K562 (cell line): ENCODE data around the gene DELE1. TPM values are rescaled to one million over a fixed set of nuclear protein-coding genes. Genes with fewer than 3 reads are reported as not detected.
A peak's percentile ranks its signal among the peaks of the same experiment; 100 is the strongest.

ENCODE experiments used
- ATF1 ChIP-seq, 2 experiments: fragments of 450-650 bp in 1 of 2; IDR thresholded peaks; 2 replicates each; pipeline ENCODE4 v1.6.1; 2016; ENCODE audit warnings: missing compliant biosample characterization in 1 of 2, missing genetic modification characterization in 1 of 2
- CBX8 ChIP-seq: fragments of 200-600 bp; sonication (generic); IDR thresholded peaks from 2 replicates; pipeline ENCODE4 v1.6.1; 2012; ENCODE audit warnings: borderline replicate concordance, mixed run types, low read depth, mild to moderate bottlenecking, moderate library complexity, mixed read lengths, low read length, control low read depth, inconsistent platforms; ENCODE audit not compliant: poor library complexity, severe bottlenecking; ENCODE audit errors: extremely low read depth
- DPF2 ChIP-seq: fragments of 450-650 bp; IDR thresholded peaks from 2 replicates; pipeline ENCODE4 v1.6.1; 2016
- ERF ChIP-seq: fragments of 450-650 bp; formaldehyde crosslinking; IDR thresholded peaks from 2 replicates; pipeline ENCODE4 v1.4.0; 2020; ENCODE audit warnings: mild to moderate bottlenecking, mixed read lengths
- GABPA ChIP-seq: fragments of 200-800 bp; sonication (Bioruptor generic); conservative IDR thresholded peaks from 2 replicates; pipeline ENCODE4 v1.6.1; 2016; ENCODE audit warnings: low read depth, missing genetic modification characterization, missing compliant biosample characterization
- KLF13 ChIP-seq: fragments of 450-650 bp; IDR thresholded peaks from 2 replicates; pipeline ENCODE4 v1.6.1; 2016; ENCODE audit warnings: missing genetic modification characterization, low read depth, mild to moderate bottlenecking, missing compliant biosample characterization, moderate library complexity, borderline replicate concordance
- MCM5 ChIP-seq: fragments of 450-650 bp; IDR thresholded peaks from 2 replicates; pipeline ENCODE4 v1.6.1; 2016; ENCODE audit warnings: low read depth
- PHB2 ChIP-seq: fragments of 450-650 bp; IDR thresholded peaks from 2 replicates; pipeline ENCODE4 v1.6.1; 2017; ENCODE audit warnings: low read depth
- RBM15 ChIP-seq: fragments of 200-400 bp; formaldehyde crosslinking; IDR thresholded peaks from 2 replicates; pipeline ENCODE4 v1.6.1; 2018; ENCODE audit warnings: mild to moderate bottlenecking, low read length, moderate library complexity; ENCODE audit not compliant: insufficient read depth
- RCOR1 ChIP-seq, 2 experiments: IDR thresholded peaks; 2 replicates each; pipeline ENCODE4 v1.6.1; 2012; ENCODE audit warnings: low read depth in 2 of 2, low read length in 2 of 2, borderline replicate concordance in 1 of 2, improper control_type of control experiment in 1 of 2
- SMAD2 ChIP-seq: fragments of 150-350 bp; IDR thresholded peaks from 2 replicates; pipeline ENCODE4 v1.6.1; 2014; ENCODE audit warnings: low read depth, mild to moderate bottlenecking, low read length
- SMAD4 ChIP-seq: fragments of 250-450 bp; sonication (Bioruptor Pico); conservative IDR thresholded peaks from 2 replicates; pipeline ENCODE4 v1.8.0; 2021; ENCODE audit warnings: inconsistent platforms, mild to moderate bottlenecking, moderate library complexity
- ZNF507 ChIP-seq: conservative IDR thresholded peaks from 2 replicates; pipeline ENCODE4 v1.6.1; 2017; ENCODE audit warnings: missing genetic modification characterization, missing compliant biosample characterization
- polyA plus RNA-seq, 8 experiments: library from polyadenylated mRNA; depleted of rRNA in 4 of 8; stranded (reverse) in 5 of 8; unstranded in 3 of 8; fragments of >200 nt; fragmentation: Nextera tagmentation in 2 of 8; fragmentation: Illumina TruSeq in 1 of 8; extraction: Ambion mirVana in 2 of 8; extraction: Trizol in 1 of 8; gene quantifications; 2 replicates each; pipeline versions ENCODE4 v1.2.1 to v1.2.3, GENCODE V29; 2011 to 2014; ENCODE audit warnings: inconsistent platforms in 1 of 8, missing spikeins in 1 of 8
- total RNA-seq, 7 experiments: library from RNA; depleted of rRNA in 6 of 7; stranded (reverse); fragments of >200 nt in 6 of 7; fragmentation: Illumina TruSeq in 2 of 7; extraction: Trizol in 2 of 7; gene quantifications; 2 replicates each; pipeline versions ENCODE4 v1.2.1 to v1.2.3, GENCODE V29; 2011 to 2021; ENCODE audit warnings: low replicate concordance in 1 of 7
- TF ChIP-seq, protein P1 (sequence below): sonication (generic); formaldehyde crosslinking; IDR thresholded peaks from 2 replicates; pipeline ENCODE4 v1.8.1; 2023; ENCODE audit warnings: mild to moderate bottlenecking, missing genetic modification reagents

DELE1 gene
- total and polyA plus RNA-seq, 9 of the 15 experiments (the other 6 are each of a cell fraction or from before 2014, with no cell fraction given) = 16.6 to 74.4 (median 49.8) TPM

DNA sequence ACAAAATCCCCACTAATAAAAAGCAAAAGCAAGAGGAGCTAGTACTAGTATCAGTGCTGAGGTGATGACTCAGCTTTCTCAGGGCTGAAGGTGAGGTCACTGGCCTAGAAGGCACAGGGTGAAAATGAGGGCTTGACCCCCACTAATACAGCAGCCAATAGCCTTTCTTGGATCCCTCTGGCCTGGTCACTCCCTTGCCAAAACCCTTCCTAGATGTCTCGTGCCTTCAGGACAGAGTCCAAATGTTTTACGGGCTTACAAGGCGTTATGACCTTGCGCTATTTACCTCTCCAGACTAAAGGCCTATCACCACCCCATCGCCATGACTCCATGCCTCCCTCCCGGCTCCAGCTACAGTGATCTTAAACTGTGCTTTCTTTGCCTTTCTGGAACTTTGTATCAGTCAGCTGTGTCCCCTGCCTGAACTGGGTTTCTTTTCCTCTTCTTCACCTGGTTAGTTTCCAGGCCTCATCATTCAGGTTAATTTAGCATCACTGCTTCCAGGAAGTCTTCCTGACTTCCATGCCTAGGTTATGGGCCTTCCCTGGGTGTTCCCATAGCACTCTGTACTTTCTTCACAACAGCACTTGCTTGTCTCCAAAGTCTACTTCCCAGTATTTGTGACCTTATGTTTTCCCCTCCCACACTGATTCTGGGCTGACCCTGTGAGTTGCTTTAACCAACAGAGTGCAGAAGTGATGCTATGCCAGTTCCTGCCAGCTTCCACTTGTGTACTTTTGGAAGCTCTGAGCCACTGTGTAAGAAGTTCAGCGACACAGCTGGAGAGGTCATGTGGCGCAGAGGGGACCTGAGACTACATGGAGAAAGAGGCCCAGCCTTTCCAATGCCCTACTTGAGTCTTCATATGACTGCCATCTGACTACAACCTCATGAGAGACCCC, 4.2 kb upstream of the DELE1 start (continued):
- TF ChIP-seq ATF1 (CRISPR knock-in tag; IDR thresholded peaks at IDR 0.05) (no peak), ATF1 (tag; IDR thresholded peaks at IDR 0.05) (peak; percentile 36), RBM15 (no peak), KLF13 (tag) (peak; percentile 7; the same call in 1 of the 2 replicates), SMAD2 (no peak), RCOR1 (IDR thresholded peaks at IDR 0.05; ENCODE audit: borderline replicate concordance in 1 of 2, low read depth in 2 of 2, low read length in 2 of 2) (peak in 1 of 2 experiments; percentile 19; a peak in 1 of 4 replicates), GABPA (tag) (no peak), ZNF507 (no peak), ERF (CRISPR knock-in tag) (no peak), SMAD4 (CRISPR knock-in tag) (peak; percentile 54; the same call in 1 of the 2 replicates), CBX8 (no peak), MCM5 (no peak), PHB2 (no peak), DPF2 (peak; percentile 88)
- TF ChIP-seq, protein P1, sequence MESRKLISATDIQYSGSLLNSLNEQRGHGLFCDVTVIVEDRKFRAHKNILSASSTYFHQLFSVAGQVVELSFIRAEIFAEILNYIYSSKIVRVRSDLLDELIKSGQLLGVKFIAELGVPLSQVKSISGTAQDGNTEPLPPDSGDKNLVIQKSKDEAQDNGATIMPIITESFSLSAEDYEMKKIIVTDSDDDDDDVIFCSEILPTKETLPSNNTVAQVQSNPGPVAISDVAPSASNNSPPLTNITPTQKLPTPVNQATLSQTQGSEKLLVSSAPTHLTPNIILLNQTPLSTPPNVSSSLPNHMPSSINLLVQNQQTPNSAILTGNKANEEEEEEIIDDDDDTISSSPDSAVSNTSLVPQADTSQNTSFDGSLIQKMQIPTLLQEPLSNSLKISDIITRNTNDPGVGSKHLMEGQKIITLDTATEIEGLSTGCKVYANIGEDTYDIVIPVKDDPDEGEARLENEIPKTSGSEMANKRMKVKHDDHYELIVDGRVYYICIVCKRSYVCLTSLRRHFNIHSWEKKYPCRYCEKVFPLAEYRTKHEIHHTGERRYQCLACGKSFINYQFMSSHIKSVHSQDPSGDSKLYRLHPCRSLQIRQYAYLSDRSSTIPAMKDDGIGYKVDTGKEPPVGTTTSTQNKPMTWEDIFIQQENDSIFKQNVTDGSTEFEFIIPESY = no peak
